Measurements from ENCODE around the gene FLRT1.

The FLRT1 gene

DNA sequence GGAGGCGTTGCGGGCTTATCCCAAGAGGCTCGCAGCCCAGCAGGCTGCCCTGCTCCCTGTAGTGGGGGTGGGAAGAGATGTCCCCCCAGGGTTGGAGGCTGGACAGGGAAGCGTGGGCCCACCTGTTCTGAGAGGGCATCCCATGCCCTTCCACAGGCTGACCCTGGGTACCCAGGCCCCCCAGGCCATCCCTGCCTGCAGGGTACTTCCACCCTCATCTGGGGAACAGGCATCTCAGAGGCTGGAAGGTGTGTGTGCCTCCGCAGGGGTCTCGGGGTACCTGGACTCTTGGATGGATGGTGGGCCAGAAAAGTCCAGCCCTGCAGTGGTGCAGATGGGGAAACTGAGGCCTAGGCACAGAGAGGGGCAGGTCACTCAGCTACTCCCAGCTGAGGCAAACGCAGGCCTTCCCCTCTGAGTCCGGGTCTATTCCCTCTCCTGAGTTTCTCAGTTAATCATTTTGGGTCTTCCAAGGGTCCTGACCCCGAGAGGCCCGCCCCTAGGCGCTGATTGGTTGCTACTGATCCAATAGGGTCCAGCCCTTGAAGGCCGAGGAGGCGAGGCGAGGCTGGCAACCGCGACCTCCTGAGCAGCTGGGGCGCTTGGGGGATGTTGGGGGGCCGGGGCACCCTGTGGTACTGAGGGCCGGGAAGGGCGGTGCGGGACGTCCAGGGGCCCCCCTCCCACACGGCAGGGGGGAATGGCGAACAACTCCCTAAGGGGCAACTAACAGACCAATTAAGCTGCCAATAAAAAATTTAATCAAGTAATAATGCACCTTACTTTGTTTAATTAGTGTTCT is 23.8 kb downstream of the FLRT1 start:
- no peaks in the 10 kb centered on the region for H3K9me2 ChIP-seq (replicated peaks; ENCODE audit: insufficient read depth, low read length)
- H3K27me3 ChIP-seq (ENCODE audit: low read length), result no peaks in the 10 kb centered on the region

GRCh38 chr11:64060263-64060860 is 24.6 kb downstream of the FLRT1 start:
- no peaks in the 10 kb centered on the region for H3K9me3 ChIP-seq (ENCODE audit: insufficient read depth, low read length)
- no peak overlapping the region for H3K9ac ChIP-seq (ENCODE audit: low read length)
- no peaks in the 10 kb centered on the region for H3K27me3 ChIP-seq (ENCODE audit: low read length)
- no peaks in the 10 kb centered on the region for H3F3A ChIP-seq (ENCODE audit: insufficient read depth)
- no peaks in the 10 kb centered on the region for H3K9me2 ChIP-seq (replicated peaks; ENCODE audit: insufficient read depth, low read length)
- peak overlapping the region; percentile 57 for H3K4me2 ChIP-seq (ENCODE audit: low read depth, low read length, poor library complexity, severe bottlenecking)
- H2AFZ ChIP-seq (ENCODE audit: low read depth, low read length, severe bottlenecking), result no peak overlapping the region
- TF ChIP-seq EZH2phosphoT487 (conservative IDR thresholded peaks at IDR 0.05; ENCODE audit: low read length), result no peak
- TF ChIP-seq, protein P1, sequence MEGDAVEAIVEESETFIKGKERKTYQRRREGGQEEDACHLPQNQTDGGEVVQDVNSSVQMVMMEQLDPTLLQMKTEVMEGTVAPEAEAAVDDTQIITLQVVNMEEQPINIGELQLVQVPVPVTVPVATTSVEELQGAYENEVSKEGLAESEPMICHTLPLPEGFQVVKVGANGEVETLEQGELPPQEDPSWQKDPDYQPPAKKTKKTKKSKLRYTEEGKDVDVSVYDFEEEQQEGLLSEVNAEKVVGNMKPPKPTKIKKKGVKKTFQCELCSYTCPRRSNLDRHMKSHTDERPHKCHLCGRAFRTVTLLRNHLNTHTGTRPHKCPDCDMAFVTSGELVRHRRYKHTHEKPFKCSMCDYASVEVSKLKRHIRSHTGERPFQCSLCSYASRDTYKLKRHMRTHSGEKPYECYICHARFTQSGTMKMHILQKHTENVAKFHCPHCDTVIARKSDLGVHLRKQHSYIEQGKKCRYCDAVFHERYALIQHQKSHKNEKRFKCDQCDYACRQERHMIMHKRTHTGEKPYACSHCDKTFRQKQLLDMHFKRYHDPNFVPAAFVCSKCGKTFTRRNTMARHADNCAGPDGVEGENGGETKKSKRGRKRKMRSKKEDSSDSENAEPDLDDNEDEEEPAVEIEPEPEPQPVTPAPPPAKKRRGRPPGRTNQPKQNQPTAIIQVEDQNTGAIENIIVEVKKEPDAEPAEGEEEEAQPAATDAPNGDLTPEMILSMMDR (IDR thresholded peaks at IDR 0.05; ENCODE audit: insufficient read depth, low read length, poor library complexity, severe bottlenecking), result no peak
- no peaks in the 10 kb centered on the region for H3K79me2 ChIP-seq (ENCODE audit: insufficient read depth, low read length)
- no peak overlapping the region for H3K27ac ChIP-seq (ENCODE audit: low read depth, low read length)
- no peaks in the 10 kb centered on the region for H3K36me3 ChIP-seq (ENCODE audit: low read length)
- 0 out of 2 replicates have a peak, but pooled peaks cover 4% of the 10 kb centered on the region for H4K20me1 ChIP-seq (ENCODE audit: low read depth, low read length)
- peak overlapping the region; percentile 27 for H3K4me3 ChIP-seq (ENCODE audit: insufficient read depth, low read length, poor library complexity, severe bottlenecking)

More for the DNA sequence above, 23.8 kb downstream of the FLRT1 start:
- H3K9ac ChIP-seq (ENCODE audit: low read length), result no peak overlapping the region
- H3K4me3 ChIP-seq (ENCODE audit: insufficient read depth, low read length, poor library complexity, severe bottlenecking), result no peak overlapping the region
- no peak overlapping the region for H3K4me2 ChIP-seq (ENCODE audit: low read depth, low read length, poor library complexity, severe bottlenecking)
- H3K79me2 ChIP-seq (ENCODE audit: insufficient read depth, low read length), result no peaks in the 10 kb centered on the region
- H3K9me3 ChIP-seq (ENCODE audit: insufficient read depth, low read length), result no peaks in the 10 kb centered on the region
- H3K27ac ChIP-seq (ENCODE audit: low read depth, low read length), result no peak overlapping the region
- H3F3A ChIP-seq (ENCODE audit: insufficient read depth), result no peaks in the 10 kb centered on the region
- H4K20me1 ChIP-seq (ENCODE audit: low read depth, low read length), result 0 out of 2 replicates have a peak, but pooled peaks cover 4% of the 10 kb centered on the region
- no peak for TF ChIP-seq EZH2phosphoT487 (conservative IDR thresholded peaks at IDR 0.05; ENCODE audit: low read length)
- TF ChIP-seq, protein P1 (IDR thresholded peaks at IDR 0.05; ENCODE audit: insufficient read depth, low read length, poor library complexity, severe bottlenecking), result no peak
- H3K36me3 ChIP-seq (ENCODE audit: low read length), result no peaks in the 10 kb centered on the region
- H2AFZ ChIP-seq (ENCODE audit: low read depth, low read length, severe bottlenecking), result no peak overlapping the region

DNA sequence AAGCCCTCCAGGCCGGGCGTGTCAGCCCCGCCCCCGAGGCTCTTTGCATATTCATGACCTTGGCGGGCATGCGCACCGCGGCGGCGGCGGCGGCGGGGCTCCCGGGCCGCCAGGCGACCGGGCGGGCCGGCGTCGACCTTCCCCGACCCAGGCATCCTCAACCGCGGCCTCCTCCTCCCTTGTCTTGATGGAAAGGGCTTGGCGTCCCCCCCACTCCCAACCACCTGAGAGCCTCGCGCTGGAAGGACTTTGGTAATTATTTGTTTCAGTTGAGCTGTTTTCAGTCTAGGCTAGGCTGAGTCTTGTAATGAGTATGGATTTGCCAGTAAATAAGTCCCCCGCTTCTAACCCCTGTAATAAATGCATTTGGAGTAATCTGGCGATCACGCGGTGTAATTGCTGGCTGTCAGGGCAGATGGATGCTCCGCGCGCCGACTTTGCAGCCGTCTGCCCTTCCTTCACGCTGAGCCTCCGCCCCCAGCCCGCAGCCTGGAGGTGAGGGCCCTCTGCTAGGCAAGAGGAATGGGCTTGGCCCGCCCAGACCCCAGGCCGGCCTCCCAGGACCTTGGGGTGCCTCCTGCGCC is 25.2 kb downstream of the FLRT1 start:
- Histone ChIP-seq H3K4me3 (ENCODE audit: insufficient read depth, low read length, poor library complexity, severe bottlenecking) (peak overlapping the region; percentile 27), H3K79me2 (ENCODE audit: insufficient read depth, low read length) (no peaks in the 10 kb centered on the region), H3K9me3 (ENCODE audit: insufficient read depth, low read length) (no peaks in the 10 kb centered on the region), H3K36me3 (ENCODE audit: low read length) (no peaks in the 10 kb centered on the region), H3K27ac (ENCODE audit: low read depth, low read length) (no peak overlapping the region), H3K9me2 (replicated peaks; ENCODE audit: insufficient read depth, low read length) (no peaks in the 10 kb centered on the region), H2AFZ (ENCODE audit: low read depth, low read length, severe bottlenecking) (no peak overlapping the region), H3K27me3 (ENCODE audit: low read length) (no peaks in the 10 kb centered on the region), H3K9ac (ENCODE audit: low read length) (peak overlapping the region; percentile 27; the same call in 1 of the 2 replicates), H3F3A (ENCODE audit: insufficient read depth) (no peaks in the 10 kb centered on the region), H4K20me1 (ENCODE audit: low read depth, low read length) (0 out of 2 replicates have a peak, but pooled peaks cover 4% of the 10 kb centered on the region), H3K4me2 (ENCODE audit: low read depth, low read length, poor library complexity, severe bottlenecking) (peak overlapping the region; percentile 57)
- TF ChIP-seq, protein P1 (IDR thresholded peaks at IDR 0.05; ENCODE audit: insufficient read depth, low read length, poor library complexity, severe bottlenecking), result no peak
- no peak for TF ChIP-seq EZH2phosphoT487 (conservative IDR thresholded peaks at IDR 0.05; ENCODE audit: low read length)

All from SU-DHL-6 (cell line).